Measurements from ENCODE around the gene GOPC. TPM values are rescaled to one million over a fixed set of nuclear protein-coding genes. Genes with fewer than 3 reads are reported as not detected.

Gene GOPC
- total RNA-seq, 2 experiments from 2014 or later: 20.1 to 29.1 TPM

- no peaks in the 10 kb centered on the region for H3K9me3 ChIP-seq (ENCODE audit: low read length)
- H3K79me2 ChIP-seq (ENCODE audit: insufficient read depth, low read depth, low read length): no peaks in the 10 kb centered on the region
- H3K4me1 ChIP-seq (ENCODE audit: insufficient read depth, low read length, poor library complexity, severe bottlenecking): no peaks in the 10 kb centered on the region
- no peaks in the 10 kb centered on the region for H4K20me1 ChIP-seq (ENCODE audit: insufficient read depth, low read length)
- no peak for DNase-seq (ENCODE audit: low spot score)
- H3K9me2 ChIP-seq (ENCODE audit: insufficient read depth, low read length): no peaks in the 10 kb centered on the region
- no peak overlapping the region for H3K4me2 ChIP-seq (ENCODE audit: low read length)
- ChIA-PET POLR2A (interaction anchor here (1.2 kb wide), 1 partner anchor 15 kb away, joined by 5 read pairs; no protein-coding TSS in a partner anchor), CTCF (ENCODE audit: unreplicated experiment) (no interaction called here)
- intact Hi-C loops (cut with micrococcal nuclease; ENCODE audit: unreplicated experiment): no loop called here
- H2AFZ ChIP-seq (ENCODE audit: low read length): no peak overlapping the region
- H3K4me3 ChIP-seq (ENCODE audit: low read depth, low read length, poor library complexity, severe bottlenecking): no peak overlapping the region
- H3K36me3 ChIP-seq (ENCODE audit: insufficient read depth, low read length): no peaks in the 10 kb centered on the region
- H3K27ac ChIP-seq (ENCODE audit: low read depth, low read length, poor library complexity, severe bottlenecking): no peak overlapping the region
- BruUV-seq (replicated peaks): no TSS peak
- TF ChIP-seq EZH2phosphoT487 (IDR thresholded peaks at IDR 0.05; ENCODE audit: borderline replicate concordance, low read depth, low read length): no peak
- no peak for TF ChIP-seq CTCF (conservative IDR thresholded peaks at IDR 0.05; ENCODE audit: low read length)
Observed at GRCh38 chr6:117613920-117614560, 11.7 kb upstream of the GOPC start.

GRCh38 chr6:117607511-117607910 lies 5.2 kb upstream of the GOPC start:
- no peak overlapping the region for H3K4me2 ChIP-seq (ENCODE audit: low read length)
- no peaks in the 10 kb centered on the region for H3K9me3 ChIP-seq (ENCODE audit: low read length)
- no peak for DNase-seq (ENCODE audit: low spot score)
- no peaks in the 10 kb centered on the region; the same call in 1 of the 2 replicates for H3K9me2 ChIP-seq (ENCODE audit: insufficient read depth, low read length)
- CTCF ChIA-PET (ENCODE audit: unreplicated experiment): interaction anchor here (0.6 kb wide), 1 partner anchor 1202 kb away, joined by 3 read pairs; no protein-coding TSS in a partner anchor
- no TSS peak for BruUV-seq (replicated peaks)
- H3K79me2 ChIP-seq (ENCODE audit: insufficient read depth, low read depth, low read length): no peaks in the 10 kb centered on the region
- H3K4me1 ChIP-seq (ENCODE audit: insufficient read depth, low read length, poor library complexity, severe bottlenecking): peaks cover 13% of the 10 kb centered on the region
- intact Hi-C loops (cut with micrococcal nuclease; ENCODE audit: unreplicated experiment): no loop called here
- H3K36me3 ChIP-seq (ENCODE audit: insufficient read depth, low read length): no peaks in the 10 kb centered on the region
- POLR2A ChIA-PET: no interaction called here
- no peaks in the 10 kb centered on the region for H4K20me1 ChIP-seq (ENCODE audit: insufficient read depth, low read length)
- no peak overlapping the region for H3K27ac ChIP-seq (ENCODE audit: low read depth, low read length, poor library complexity, severe bottlenecking)
- H2AFZ ChIP-seq (ENCODE audit: low read length): no peak overlapping the region
- H3K4me3 ChIP-seq (ENCODE audit: low read depth, low read length, poor library complexity, severe bottlenecking): no peak overlapping the region
- no peak for TF ChIP-seq EZH2phosphoT487 (IDR thresholded peaks at IDR 0.05; ENCODE audit: borderline replicate concordance, low read depth, low read length)
- TF ChIP-seq CTCF (conservative IDR thresholded peaks at IDR 0.05; ENCODE audit: low read length): no peak

GRCh38 chr6:117605169-117605826 lies 3.0 kb upstream of the GOPC start:
- peak; percentile 78 for DNase-seq (ENCODE audit: low spot score)
- Histone ChIP-seq H4K20me1 (ENCODE audit: insufficient read depth, low read length) (peaks cover 9% of the 10 kb centered on the region; the same call in 1 of the 2 replicates), H3K9me3 (ENCODE audit: low read length) (no peaks in the 10 kb centered on the region), H3K4me3 (ENCODE audit: low read depth, low read length, poor library complexity, severe bottlenecking) (no peak overlapping the region), H3K4me2 (ENCODE audit: low read length) (peak overlapping the region; percentile 28; the same call in 1 of the 2 replicates), H3K27ac (ENCODE audit: low read depth, low read length, poor library complexity, severe bottlenecking) (no peak overlapping the region), H2AFZ (ENCODE audit: low read length) (no peak overlapping the region), H3K9me2 (ENCODE audit: insufficient read depth, low read length) (no peaks in the 10 kb centered on the region; the same call in 1 of the 2 replicates), H3K79me2 (ENCODE audit: insufficient read depth, low read depth, low read length) (peaks cover 18% of the 10 kb centered on the region), H3K36me3 (ENCODE audit: insufficient read depth, low read length) (no peaks in the 10 kb centered on the region), H3K4me1 (ENCODE audit: insufficient read depth, low read length, poor library complexity, severe bottlenecking) (peaks cover 20% of the 10 kb centered on the region)
- TF ChIP-seq EZH2phosphoT487 (IDR thresholded peaks at IDR 0.05; ENCODE audit: borderline replicate concordance, low read depth, low read length) (no peak), CTCF (conservative IDR thresholded peaks at IDR 0.05; ENCODE audit: low read length) (peak; percentile 90)
- ChIA-PET CTCF (ENCODE audit: unreplicated experiment) (no interaction called here), POLR2A (interaction anchor here (0.5 kb wide), 1 partner anchor 108 kb away, joined by 3 read pairs; no protein-coding TSS in a partner anchor)
- intact Hi-C loops (cut with micrococcal nuclease; ENCODE audit: unreplicated experiment): loop anchor here (1.0 to 2.0 kb wide), 3 partner anchors 48 to 259 kb away; no protein-coding TSS in a partner anchor
- no TSS peak for BruUV-seq (replicated peaks)
